GM18951 (cell line): ENCODE data around the gene COPZ1.

Experiments used
- POLR2A ChIP-seq: IDR thresholded peaks from 4 replicates; pipeline ENCODE4 v1.6.1; 2011; ENCODE audit warnings: mild to moderate bottlenecking; ENCODE audit not compliant: insufficient read length, insufficient read depth; ENCODE audit errors: extremely low read depth
- in situ Hi-C: fragments of 300-500 bp; cut with MboI; formaldehyde crosslinking; loops from one replicate; pipeline ENCODE4 v1.12.0; 2022; ENCODE audit warnings: low sequenced_read_pairs, mixed read lengths, inconsistent platforms; ENCODE audit not compliant: unreplicated experiment

COPZ1 gene

DNA sequence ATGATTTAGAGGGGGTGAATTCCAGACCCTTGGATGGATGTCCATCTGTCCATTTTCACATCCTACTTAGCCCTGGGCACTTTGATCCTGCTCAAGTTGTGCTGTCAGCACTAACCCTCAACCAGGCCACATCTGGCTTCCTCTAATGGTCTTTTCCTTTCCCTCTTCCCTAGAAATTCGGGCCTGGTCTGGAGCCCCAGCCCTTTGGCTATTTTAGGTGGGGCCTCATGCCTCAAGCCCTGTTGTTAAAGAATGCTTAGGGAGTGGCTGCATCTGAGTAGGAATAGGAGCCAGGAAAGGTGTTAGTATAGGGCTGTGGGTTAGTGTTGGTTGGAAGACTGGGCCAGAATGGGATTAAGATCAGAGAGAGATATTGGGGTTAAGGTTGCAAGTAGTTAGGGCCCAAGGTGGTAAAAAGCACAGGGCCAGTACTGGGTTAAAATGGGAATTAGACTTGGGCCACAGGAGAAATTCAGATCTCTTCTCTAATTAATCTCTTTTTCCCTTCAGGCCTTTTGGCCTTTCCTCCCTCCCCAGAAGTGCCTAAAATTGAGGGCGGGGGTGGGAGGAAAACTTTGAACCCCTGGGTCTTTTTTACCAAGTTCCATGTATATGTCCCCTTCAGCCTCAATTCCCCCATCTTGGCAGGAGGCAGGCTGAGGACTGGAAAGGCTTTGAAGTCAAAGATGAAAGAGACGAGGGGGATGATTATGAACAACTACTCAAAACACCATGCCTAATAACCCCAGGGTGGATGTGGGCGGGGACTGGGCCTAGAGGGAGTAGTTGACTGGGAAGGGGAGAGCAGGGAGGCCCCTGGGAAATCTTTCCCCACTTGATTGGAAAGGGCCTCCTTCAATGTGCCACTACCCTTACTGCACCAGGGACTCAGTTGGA, 63.6 kb downstream of the COPZ1 start:
- in situ Hi-C loops: no loop called here
- TF ChIP-seq POLR2A: no peak

DNA sequence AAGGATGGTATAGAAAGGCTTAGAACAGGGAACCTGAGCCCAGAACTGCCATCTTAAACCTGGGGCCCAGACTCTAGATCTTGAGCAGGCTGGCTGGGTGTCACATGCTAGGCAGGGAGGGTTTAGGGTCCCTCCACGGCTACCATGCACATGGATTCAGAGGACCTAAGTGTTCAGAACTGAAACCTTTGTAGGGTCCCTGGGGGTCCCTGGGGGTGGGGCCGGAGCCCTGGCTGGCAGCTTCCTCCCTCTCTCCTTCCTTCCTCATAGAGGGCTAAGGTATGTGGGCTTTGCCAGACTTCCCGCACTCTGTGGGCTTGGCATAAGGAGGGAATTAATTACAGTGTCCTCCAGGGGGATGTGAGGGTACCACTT, 64.2 kb downstream of the COPZ1 start:
- no peak for TF ChIP-seq POLR2A
- in situ Hi-C loops: no loop called here

DNA sequence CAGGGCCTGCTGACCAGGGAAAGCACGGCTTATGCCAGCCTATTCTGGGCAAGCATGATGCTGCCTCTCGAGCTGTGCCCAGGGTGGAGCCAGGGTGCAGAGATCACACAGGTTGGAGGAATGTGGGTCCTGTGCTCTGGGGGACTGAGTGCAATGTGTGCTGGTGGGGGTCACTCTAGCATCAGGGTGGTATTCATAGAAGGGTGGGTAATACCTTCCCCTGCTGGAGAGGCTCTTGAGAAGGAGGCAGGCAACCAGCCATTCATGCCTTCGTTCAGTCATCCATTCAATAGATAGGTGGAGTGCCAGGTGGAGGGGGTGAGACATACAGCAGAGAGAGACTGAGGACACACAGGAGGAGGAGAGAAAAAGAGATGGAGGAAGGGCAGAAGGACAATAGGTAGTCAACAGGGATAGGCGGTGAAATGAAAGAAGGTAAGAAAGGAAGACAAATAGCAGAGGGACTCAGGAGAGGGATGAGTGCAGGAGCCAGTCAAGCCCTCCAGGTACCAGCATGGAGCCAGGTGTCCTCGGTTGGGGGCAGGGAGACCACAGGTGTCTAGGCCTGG, 64.8 kb downstream of the COPZ1 start:
- no peak for TF ChIP-seq POLR2A
- in situ Hi-C loops: no loop called here

DNA sequence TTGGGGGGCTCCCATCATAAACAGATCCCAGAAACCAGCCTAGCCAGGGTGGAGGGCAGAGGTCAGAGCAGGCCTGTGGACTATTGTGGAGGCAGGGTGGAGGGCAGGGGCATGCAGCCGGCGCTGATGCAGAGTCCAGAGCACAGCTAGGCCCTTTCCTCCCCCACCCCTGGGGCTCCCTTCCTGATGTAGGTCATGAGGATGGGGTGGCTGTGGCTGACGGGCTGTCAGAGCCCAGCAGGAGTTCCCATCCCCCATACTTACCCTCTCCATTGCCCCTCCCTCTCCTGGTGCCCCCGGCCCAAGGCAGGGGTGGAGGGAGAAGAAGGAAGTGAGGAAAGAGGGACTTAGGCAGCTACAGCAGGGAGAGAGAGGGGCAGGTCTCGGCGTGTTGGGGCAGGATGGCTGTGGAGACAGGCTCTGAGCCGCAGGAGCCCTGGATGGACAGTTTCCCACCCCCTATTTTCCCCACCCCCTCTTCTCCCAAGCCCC, 65.3 kb downstream of the COPZ1 start:
- no peak for TF ChIP-seq POLR2A
- in situ Hi-C loops: no loop called here

DNA sequence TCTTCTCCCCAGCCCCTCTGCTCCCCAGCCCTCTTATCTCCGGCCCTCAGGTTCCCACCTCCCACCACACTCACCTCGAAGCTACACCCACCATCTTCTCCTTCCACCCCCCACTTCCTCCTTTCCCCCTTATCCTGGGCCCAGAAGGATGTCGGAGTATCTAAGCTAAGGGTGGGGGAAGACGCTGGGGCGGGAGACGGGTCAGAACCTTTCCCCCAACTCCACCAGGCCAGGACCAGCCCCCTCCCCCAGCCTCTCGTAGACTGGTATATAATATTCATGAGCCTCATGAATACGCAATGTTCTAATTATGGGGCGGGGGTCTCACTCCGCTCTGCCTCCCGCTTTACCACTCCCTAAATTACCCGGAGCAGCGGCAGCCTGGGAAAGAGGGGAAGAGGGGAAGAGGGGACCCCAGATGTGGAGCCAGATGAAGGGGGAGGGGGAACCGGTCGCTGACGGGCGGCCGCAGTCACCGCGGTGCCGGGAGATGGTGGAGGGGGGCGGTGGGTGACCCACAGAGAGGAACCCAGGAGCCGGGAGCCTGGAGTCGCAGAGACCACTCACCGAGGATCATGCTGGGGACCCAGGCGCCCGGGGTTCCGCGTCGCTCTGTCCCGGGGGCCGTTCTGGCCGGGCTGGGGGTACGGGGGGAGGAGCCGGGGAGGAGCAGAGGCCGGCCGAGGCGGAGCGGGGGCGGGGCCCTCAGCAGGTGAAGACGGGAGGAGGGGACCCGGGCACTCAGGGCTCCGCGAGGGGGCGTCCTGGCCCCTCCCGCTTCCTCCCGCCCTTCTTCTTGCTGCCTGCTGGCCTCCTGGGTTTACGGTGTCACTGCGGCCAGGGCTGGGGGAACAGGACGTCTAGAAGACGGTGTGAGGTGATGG, 66.0 kb downstream of the COPZ1 start:
- TF ChIP-seq POLR2A: no peak
- in situ Hi-C loops: no loop called here

DNA sequence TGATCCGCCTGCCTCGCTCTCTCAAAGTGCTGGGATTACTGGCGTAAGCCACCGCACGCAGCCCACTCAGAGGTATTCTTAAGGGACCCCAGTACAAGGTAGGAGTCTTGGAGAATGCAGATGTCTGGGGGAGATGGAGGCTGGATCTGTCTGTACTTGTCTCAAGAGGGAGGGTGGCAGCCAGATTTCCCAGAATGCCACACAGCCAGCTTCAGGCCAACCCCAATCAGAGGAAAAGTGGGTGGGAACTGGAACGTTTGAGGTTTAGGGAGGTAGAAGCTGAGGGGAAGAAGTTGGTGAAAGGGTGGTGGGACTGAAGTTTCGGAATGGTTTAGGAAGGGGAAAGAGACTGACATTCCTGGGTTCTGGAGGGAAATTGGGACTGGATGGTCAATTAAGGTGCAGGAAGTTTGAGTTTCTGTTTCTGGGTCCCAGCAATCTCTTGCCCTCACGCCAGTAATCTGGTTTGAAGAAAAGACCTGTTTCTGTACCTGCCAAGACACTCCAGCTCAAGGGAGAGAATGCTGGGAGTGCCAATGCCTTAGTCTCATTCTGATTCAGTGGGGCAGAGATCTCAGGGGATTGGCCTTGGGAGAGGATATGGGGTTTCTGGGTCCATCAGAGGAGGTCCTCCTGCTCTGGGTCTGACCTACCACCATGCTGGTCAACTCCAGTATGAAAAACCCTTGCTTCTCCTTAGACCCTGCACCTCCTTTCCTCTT, 67.7 kb downstream of the COPZ1 start:
- TF ChIP-seq POLR2A: no peak
- in situ Hi-C loops: no loop called here

DNA sequence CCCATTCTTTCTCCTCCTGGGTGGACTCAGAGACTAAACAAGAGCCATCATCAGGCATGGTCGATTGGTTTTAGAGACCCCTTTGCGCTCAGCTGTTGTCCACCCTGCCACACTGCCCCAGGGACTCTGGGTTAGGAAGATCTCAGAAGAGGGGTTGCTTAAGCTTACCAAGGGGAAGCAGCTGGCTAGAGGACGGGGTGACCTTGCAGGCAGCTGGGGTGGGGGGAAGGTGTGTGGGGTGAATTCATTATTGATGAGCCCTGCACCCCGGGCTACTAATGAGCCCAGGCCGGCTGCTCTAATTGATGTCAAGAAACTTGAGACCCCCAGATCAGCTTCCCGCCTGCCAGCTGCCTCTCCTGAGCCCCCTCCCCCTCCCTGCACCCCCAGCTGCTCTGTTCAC, 68.3 kb downstream of the COPZ1 start:
- in situ Hi-C loops: no loop called here
- TF ChIP-seq POLR2A: no peak

DNA sequence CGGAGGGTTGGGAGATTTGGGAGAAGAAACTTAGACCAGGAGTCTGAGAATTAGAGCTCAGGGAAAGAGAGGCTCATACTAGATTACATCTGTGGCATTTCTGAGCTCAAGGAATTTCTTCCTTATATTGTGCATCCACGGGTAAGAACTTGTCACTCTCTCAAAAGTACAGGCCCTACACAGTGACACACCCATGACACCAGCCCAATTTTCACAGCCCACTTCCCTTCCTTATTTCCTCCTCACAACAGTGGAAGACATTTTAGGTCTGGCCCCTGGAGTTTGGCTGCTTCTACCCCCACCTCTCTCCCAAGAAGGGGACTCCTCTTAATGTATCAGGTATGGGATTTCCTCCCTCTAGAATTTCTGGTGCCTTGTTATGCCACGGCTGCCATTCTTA, 68.8 kb downstream of the COPZ1 start:
- in situ Hi-C loops: no loop called here
- TF ChIP-seq POLR2A: no peak

DNA sequence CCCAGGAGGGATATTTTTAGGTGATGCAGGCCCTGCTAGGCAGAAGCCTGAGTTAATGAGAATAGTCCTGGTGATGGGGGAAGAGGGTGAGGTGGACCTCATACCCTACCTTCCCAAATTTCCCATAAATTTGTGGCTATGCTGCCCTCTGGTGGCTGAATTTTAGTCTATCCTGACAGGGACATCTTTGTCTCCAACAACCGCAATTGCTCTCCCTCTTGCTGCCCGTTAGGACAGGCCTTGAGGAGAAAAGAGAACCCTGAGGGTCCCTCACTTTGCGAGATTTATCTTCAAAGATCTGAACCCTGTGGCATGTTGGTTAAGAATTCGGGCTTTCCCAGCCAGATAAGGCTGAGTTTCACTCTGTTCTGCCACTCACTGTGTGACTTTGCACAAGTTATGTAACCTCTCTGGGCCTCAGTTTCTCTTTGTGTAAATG, 69.4 kb downstream of the COPZ1 start:
- TF ChIP-seq POLR2A: no peak
- in situ Hi-C loops: no loop called here

DNA sequence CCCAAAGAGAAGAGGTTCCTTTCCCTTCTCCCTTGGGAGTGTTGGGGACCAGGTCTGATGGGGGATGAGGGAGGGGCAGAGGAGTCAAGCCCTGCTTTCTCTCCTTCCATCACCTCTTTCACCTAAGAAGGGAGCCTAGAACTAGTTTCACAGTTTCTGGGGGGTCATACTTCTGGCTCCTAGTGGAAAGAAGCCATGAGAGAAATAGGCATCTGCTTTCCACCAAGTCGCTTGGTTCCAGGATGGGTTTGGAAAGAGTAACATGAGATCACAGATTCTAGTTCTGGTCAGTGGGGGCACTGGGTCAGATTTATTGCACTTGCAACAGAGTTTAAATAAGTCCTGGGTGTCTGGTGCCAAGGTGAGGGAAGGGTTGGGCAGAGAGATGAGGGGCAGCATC, 70.1 kb downstream of the COPZ1 start:
- TF ChIP-seq POLR2A: no peak
- in situ Hi-C loops: loop anchor here (5.0 kb wide), 1 partner anchor 47 kb away; no protein-coding TSS in a partner anchor

DNA sequence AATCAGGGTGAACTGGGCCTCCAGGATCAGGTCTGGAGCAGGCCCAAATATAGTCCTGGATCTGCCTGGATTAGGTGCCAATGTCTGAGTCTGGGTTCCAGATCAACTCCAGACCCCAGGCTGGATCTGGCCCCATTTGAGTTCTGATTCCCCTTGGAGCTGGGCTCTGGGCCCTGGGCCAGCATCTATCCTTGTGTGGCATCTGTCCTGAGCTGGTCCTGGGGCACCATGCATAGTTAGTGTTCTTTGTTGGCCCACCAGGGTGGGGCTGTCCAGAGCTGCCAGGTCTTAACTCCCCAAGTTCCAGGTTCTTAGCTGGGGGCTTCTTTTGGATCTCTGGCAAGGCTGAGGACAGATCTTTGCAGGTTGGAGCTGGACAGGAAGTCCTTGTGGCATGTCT, 70.6 kb downstream of the COPZ1 start:
- no peak for TF ChIP-seq POLR2A
- in situ Hi-C loops: loop anchor here (5.0 kb wide), 1 partner anchor 47 kb away; no protein-coding TSS in a partner anchor

DNA sequence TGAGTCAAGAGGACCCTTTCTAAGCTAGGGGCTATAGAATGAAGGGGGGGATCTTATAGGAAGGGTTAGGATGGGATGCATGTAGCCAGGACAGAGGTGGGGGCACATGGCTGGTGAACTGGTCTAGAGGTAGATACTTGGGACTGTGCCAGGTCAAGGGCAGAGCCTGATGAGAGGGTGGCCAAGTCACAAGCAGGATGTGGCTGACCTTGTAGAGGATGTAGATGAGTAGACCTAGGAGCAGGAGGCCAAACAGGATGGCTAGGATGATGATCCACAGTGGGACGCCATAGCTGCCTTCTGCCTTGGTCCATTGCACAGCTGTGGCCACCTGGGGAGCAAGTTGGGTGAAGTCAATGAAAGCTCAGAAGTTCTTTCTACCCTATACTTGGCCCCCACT, 72.2 kb downstream of the COPZ1 start:
- in situ Hi-C loops: loop anchor here (5.0 kb wide), 1 partner anchor 45 kb away; no protein-coding TSS in a partner anchor
- no peak for TF ChIP-seq POLR2A
